Measurements from ENCODE around the gene DLX1. TPM values are rescaled to one million over a fixed set of nuclear protein-coding genes. Genes with fewer than 3 reads are reported as not detected.

The DLX1 gene
- total RNA-seq, 1 experiment from 2014 or later = 2.0 TPM

- ChIA-PET RAD21 (ENCODE audit: low non-redundant PET in 1 of 2, low total read pairs in 2 of 2, uncharacterized antibody in 2 of 2, unreplicated experiment in 2 of 2) (interaction anchor here in 1 of 2 experiments (1.2 kb wide), 1 partner anchor 402 kb away, joined by 3 read pairs; no protein-coding TSS in a partner anchor), CTCF (interaction anchor here (1.6 to 2.5 kb wide), 3 partner anchors 399 to 532 kb away, joined by 6 to 7 read pairs (median 6); no protein-coding TSS in a partner anchor), POLR2A (no interaction called here)
- H3K4me2 ChIP-seq (ENCODE audit: low read length) = no peak overlapping the region
- no peaks in the 10 kb centered on the region for H3K36me3 ChIP-seq (ENCODE audit: control insufficient read depth in 1 of 2, insufficient read depth in 2 of 2, low read length in 2 of 2)
- no peak for DNase-seq (ENCODE audit: low read depth, low spot score)
- BruUV-seq (replicated peaks) = no TSS peak
- H3K27ac ChIP-seq (ENCODE audit: low read depth, low read length) = no peak overlapping the region
- H3K4me3 ChIP-seq (replicated peaks in 1 of 2; ENCODE audit: low read depth in 1 of 2, low read length in 2 of 2) = no peak overlapping the region
- peaks cover 19 to 31% of the 10 kb centered on the region in 2 experiments for H3K4me1 ChIP-seq (ENCODE audit: control insufficient read depth in 1 of 2, insufficient read depth in 2 of 2, low read length in 2 of 2)
- intact Hi-C loops (cut with micrococcal nuclease) = no loop called here
- no peaks in the 10 kb centered on the region for H3K79me2 ChIP-seq (ENCODE audit: insufficient read depth, low read length)
- ATAC-seq = no peak
- H3K9me3 ChIP-seq (ENCODE audit: control insufficient read depth in 1 of 2, insufficient read depth in 1 of 2, low read depth in 1 of 2, low read length in 2 of 2) = no peaks in the 10 kb centered on the region
- no peaks in the 10 kb centered on the region for H4K20me1 ChIP-seq (ENCODE audit: insufficient read depth)
- no peaks in the 10 kb centered on the region for H3K27me3 ChIP-seq (ENCODE audit: insufficient read depth, low read length)
- no peak overlapping the region for H2AFZ ChIP-seq (ENCODE audit: low read depth, low read length, poor library complexity, severe bottlenecking)
- H3K9ac ChIP-seq (ENCODE audit: low read length) = no peak overlapping the region
- H3K9me2 ChIP-seq (ENCODE audit: insufficient read depth) = no peaks in the 10 kb centered on the region
- no peak for TF ChIP-seq ZBTB33 (IDR thresholded peaks at IDR 0.05; ENCODE audit: extremely low read depth, insufficient replicate concordance, low read length)
- no peak for TF ChIP-seq POLR2A (IDR thresholded peaks at IDR 0.05; ENCODE audit: borderline replicate concordance, extremely low read depth, insufficient read depth, insufficient read length)
- no peak for TF ChIP-seq FOSL1 (IDR thresholded peaks at IDR 0.05; ENCODE audit: low read depth)
- TF ChIP-seq EGR1 (IDR thresholded peaks at IDR 0.05; ENCODE audit: low read depth) = no peak
- TF ChIP-seq EZH2 (IDR thresholded peaks at IDR 0.05) = no peak
- TF ChIP-seq JUND (IDR thresholded peaks at IDR 0.05) = no peak
- no peak for TF ChIP-seq SIN3A (IDR thresholded peaks at IDR 0.05; ENCODE audit: low read depth)
- TF ChIP-seq CEBPB (IDR thresholded peaks at IDR 0.05; ENCODE audit: low read depth) = no peak
- no peak for TF ChIP-seq CTCF (IDR thresholded peaks at IDR 0.05 in 2 of 3, conservative IDR thresholded peaks at IDR 0.05 in 1 of 3; ENCODE audit: borderline replicate concordance in 1 of 3, insufficient read depth in 1 of 3, low read depth in 2 of 3, low read length in 2 of 3)
- TF ChIP-seq ZNF274 (IDR thresholded peaks at IDR 0.05; ENCODE audit: low read depth, low read length) = no peak
- no peak for TF ChIP-seq SP1 (IDR thresholded peaks at IDR 0.05; ENCODE audit: low read depth)
- no peak for TF ChIP-seq RAD21 (IDR thresholded peaks at IDR 0.05; ENCODE audit: low read depth)
- no peak for TF ChIP-seq CBX3 (IDR thresholded peaks at IDR 0.05; ENCODE audit: low read depth)
- no peak for TF ChIP-seq MAX (IDR thresholded peaks at IDR 0.05)
- TF ChIP-seq ATF3 (IDR thresholded peaks at IDR 0.05) = no peak
- no peak for TF ChIP-seq EZH2phosphoT487 (IDR thresholded peaks at IDR 0.05; ENCODE audit: borderline replicate concordance)
Measured at GRCh38 chr2:172105471-172106107, 20.3 kb downstream of the DLX1 start.
